GM10248 (cell line): ENCODE measurements around the gene ABHD12.

Experiments
- CTCF ChIA-PET: fragments of 300-600 bp; sonication (Branson Sonifier 250); formaldehyde crosslinking; extraction: SDS; loops from one replicate; lab custom pipeline; 2021; ENCODE audit warnings: antibody characterized with exemption; lab: Yijun Ruan, JAX
- POLR2A ChIA-PET: fragments of 350-650 bp; sonication (Branson Sonifier 250); formaldehyde crosslinking; extraction: SDS; loops from one replicate; lab custom pipeline; 2020; ENCODE audit warnings: antibody characterized with exemption; lab: Yijun Ruan, JAX
- DNase-seq: peaks from one replicate; pipeline ENCODE4 v3.0.0; 2012; ENCODE audit errors: extremely low spot score
- TF ChIP-seq, protein P1 (sequence below): IDR thresholded peaks from 2 replicates; pipeline ENCODE4 v1.5.1; 2012; ENCODE audit warnings: mild to moderate bottlenecking, low read depth; ENCODE audit errors: extremely low read depth, missing control alignments, control extremely low read depth

The ABHD12 gene

DNA sequence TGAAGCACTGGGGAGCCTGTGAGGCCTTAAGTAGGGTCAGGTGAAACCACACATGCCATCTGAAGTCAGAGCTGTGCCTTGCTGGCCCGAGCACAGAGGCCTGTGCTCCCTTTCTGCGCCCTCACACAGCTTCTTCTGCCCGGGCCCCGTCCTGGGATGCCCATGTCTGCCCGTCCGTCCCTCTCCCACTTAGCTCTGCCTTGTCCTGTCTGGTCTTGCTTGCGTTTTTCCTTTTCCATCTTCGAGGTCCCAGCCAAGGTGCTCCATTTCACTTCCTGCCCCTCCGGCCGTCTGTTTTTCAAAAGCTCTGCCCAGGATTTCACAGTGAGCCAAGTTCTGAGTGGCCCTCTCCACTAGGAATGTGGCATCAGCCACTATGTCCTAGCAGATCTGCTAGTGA, 97.1 kb downstream of the ABHD12 start:
- ChIA-PET CTCF (interaction anchor here (0.8 to 4.7 kb wide), 3 partner anchors 10 to 105 kb away, joined by 3 to 37 read pairs (median 4); no protein-coding TSS in a partner anchor), POLR2A (no interaction called here)
- TF ChIP-seq, protein P1, sequence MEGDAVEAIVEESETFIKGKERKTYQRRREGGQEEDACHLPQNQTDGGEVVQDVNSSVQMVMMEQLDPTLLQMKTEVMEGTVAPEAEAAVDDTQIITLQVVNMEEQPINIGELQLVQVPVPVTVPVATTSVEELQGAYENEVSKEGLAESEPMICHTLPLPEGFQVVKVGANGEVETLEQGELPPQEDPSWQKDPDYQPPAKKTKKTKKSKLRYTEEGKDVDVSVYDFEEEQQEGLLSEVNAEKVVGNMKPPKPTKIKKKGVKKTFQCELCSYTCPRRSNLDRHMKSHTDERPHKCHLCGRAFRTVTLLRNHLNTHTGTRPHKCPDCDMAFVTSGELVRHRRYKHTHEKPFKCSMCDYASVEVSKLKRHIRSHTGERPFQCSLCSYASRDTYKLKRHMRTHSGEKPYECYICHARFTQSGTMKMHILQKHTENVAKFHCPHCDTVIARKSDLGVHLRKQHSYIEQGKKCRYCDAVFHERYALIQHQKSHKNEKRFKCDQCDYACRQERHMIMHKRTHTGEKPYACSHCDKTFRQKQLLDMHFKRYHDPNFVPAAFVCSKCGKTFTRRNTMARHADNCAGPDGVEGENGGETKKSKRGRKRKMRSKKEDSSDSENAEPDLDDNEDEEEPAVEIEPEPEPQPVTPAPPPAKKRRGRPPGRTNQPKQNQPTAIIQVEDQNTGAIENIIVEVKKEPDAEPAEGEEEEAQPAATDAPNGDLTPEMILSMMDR, result no peak
- DNase-seq, result no peak

DNA sequence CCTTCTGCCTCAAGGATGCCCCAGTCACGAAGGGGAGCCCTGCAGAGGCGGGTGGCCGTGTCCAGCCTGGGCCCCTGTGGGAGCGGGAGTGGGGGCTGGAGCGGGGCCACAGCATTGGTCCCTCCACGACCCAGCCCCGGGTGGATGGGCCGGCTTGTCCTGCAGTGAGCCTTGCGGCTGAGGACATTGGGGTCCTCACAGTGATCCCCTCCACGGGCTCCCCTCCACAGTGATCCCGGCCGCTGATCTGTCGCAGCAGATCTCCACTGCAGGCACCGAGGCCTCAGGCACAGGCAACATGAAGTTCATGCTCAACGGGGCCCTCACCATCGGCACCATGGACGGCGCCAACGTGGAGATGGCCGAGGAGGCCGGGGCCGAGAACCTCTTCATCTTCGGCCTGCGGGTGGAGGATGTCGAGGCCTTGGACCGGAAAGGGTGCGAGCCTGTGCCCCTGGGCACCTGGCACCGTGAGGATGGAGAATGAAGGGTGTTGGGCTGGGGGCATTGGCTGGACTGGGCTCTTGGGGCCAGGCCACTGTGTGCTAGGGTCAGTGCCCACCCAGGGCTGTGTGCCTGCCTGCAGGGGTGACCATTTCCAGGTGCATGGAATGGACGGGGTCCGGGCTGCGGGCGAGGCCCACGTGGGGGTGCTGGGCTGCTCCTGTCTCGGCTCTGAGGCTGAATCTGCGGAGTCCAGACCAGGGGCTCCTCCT, 98.3 kb downstream of the ABHD12 start:
- ChIA-PET POLR2A (no interaction called here), CTCF (interaction anchor here (1.8 kb wide), 1 partner anchor 49 kb away, joined by 3 read pairs; no protein-coding TSS in a partner anchor)
- TF ChIP-seq, protein P1, result no peak
- DNase-seq, result no peak

DNA sequence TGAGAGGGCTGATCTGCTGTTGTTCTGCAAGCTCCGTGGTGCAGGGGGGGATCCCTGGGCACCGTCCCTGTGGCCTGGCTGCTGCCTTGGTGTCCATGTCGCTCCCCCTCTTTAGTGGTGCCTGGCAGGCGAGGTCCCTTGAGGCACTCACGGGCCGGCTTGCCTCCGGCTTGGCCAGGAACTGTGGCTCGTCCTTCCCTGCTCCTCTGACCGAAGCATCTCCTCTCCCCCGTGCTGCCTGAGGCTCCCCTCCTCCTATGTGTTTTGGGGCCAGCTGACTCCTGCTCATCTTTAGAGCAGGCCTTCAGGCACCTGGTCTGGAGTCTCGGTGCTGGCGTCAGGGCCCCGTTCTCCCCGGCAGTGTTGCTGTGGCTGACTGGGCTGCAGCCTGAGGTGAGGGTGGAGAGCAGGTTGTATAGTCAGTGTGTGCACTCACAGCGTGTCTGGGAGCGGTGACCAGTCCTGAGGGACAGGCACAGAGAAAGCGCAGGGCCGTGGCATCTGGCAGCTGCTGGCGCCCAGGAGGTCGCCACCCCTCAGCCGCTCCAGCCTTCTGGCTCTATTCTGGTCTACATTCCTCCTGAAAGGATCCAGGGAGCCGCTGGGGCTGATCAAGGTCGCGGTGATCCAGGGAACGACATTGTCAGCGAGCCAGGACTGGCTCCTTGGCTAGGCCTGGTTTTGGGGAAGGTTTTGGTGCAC, 99.1 kb downstream of the ABHD12 start:
- ChIA-PET POLR2A (no interaction called here), CTCF (no interaction called here)
- TF ChIP-seq, protein P1, result no peak
- DNase-seq, result no peak

DNA sequence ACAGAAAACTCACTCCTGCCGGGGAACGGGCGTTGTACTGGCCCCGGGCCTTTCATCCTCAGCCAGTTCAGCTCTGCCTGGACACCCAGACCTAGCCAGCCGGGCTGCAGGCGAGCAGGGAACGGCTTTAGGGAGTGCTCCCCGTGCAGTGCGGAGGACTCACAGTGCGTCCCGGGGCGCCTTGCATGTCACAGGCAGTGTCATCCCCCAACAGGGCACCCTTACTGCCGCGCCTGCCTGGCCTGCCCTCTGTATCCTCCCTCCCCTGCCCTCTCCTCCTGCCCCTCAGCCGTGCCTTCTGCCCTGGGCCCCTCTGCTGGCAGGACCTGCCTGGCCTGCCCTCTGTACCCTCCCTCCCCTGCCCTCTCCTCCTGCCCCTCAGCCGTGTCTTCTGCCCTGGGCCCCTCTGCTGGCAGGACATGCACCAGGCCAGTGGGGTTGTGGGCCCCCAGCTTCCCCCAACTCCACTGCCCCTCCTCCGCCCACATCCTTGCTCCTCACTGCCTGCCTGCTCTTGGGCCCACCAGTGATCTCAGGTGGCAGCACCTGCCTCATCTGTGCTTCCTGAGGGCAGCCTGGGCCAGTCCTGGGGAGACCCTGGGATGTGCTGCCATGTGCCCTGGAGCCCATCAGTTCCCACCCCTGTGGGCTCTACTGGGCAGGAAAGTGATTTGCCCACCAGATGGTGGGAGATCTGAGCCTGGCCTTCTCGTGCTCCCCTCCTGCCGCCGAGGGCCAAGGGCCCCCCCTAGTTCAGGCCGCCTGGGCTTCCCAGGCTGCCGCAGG, 99.8 kb downstream of the ABHD12 start:
- TF ChIP-seq, protein P1, result no peak
- DNase-seq, result no peak
- ChIA-PET CTCF (interaction anchor here (1.6 to 4.1 kb wide), 2 partner anchors 9 to 108 kb away, joined by 4 to 19 read pairs; no protein-coding TSS in a partner anchor), POLR2A (no interaction called here)

DNA sequence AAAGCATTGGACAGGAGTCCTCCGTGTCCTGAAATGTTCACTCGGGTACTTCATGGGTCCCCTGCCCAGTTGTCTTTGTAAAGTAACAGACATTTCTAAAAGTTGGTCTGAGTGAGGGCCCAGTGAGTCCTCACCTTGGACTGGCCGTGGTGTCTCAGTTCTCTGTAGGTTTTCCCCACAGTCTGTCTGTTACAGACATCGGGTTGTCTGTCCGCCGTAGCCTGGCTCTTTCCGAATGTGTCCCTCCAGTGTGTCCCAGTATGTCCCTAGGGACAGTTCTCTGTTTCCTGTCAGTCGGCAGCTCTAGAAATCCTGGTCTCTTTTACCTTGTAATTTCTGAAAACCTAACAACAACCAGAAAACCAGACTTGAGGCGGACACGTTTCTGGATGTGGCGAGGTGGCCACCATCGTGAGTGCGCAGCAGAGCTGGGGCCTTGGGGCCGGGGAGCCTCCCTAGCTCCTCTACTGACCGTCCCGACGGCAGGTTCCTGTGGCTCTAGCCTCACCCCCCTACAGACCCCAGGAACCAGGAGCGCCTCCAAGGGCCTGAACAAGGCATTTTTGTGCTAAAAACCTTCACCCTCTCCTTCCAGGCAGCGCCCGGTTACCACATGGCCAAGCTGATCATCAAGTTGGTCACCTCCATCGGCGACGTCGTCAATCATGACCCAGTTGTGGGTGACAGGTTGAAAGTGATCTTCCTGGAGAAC, 100.6 kb downstream of the ABHD12 start:
- TF ChIP-seq, protein P1, result no peak
- no peak for DNase-seq
- ChIA-PET CTCF (interaction anchor here (1.6 to 4.1 kb wide), 3 partner anchors 10 to 109 kb away, joined by 4 to 19 read pairs (median 8); no protein-coding TSS in a partner anchor), POLR2A (no interaction called here)
